ENCODE measurements around the gene GLI3. TPM values are rescaled to one million over a fixed set of nuclear protein-coding genes. Genes with fewer than 3 reads are reported as not detected.

Gene GLI3
- total RNA-seq, 1 experiment from 2014 or later: 45.0 TPM

DNA sequence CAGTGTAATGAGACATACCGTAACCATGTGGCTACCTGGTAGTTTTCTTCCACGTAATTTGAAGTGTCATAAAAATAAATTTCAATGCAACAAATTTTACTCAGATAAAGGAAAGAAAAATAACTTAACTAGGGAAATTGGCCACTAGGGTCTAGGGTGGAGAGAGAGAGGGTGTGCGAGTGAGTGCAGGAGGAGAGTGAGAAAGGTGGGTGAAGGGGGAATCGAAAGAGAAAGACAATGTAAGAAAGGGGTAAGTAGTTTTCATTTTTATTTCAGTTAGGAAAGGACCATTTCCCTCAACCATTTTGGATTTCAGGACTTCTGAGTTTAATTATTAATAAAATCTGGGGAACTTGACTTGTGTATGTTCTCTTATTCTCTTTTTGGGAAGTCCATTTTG is 27.7 kb upstream of the GLI3 start:
- Histone ChIP-seq H3K79me1 (ENCODE audit: insufficient read depth, low read depth, low read length, poor library complexity, severe bottlenecking) (no peaks in the 10 kb centered on the region), H3K23ac (ENCODE audit: insufficient read length, low read depth, low read length) (no peak overlapping the region), H3K23me2 (ENCODE audit: insufficient read length, low read depth, low read length, poor library complexity, severe bottlenecking) (no peaks in the 10 kb centered on the region), H2BK20ac (ENCODE audit: low read depth, low read length, poor library complexity, severe bottlenecking) (no peak overlapping the region), H3K9ac (ENCODE audit: extremely low read depth, insufficient read length, low read length) (no peak overlapping the region), H2BK12ac (ENCODE audit: insufficient read length, low read depth, low read length) (no peak overlapping the region), H4K20me1 (ENCODE audit: control insufficient read depth, insufficient read depth, insufficient read length) (no peaks in the 10 kb centered on the region), H3K14ac (ENCODE audit: insufficient read depth, low read length) (no peak overlapping the region), H3K27me3 (ENCODE audit: insufficient read depth, low read length) (no peaks in the 10 kb centered on the region), H2BK5ac (ENCODE audit: insufficient read length, low read length) (no peak overlapping the region), H3K4me1 (ENCODE audit: insufficient read depth, low read length) (peaks cover 7% of the 10 kb centered on the region; the same call in 1 of the 2 replicates), H3K9me3 (ENCODE audit: control insufficient read depth, low read depth, low read length) (no peaks in the 10 kb centered on the region), H3K56ac (ENCODE audit: insufficient read length, low read depth, low read length) (no peak overlapping the region), H2BK120ac (ENCODE audit: low read depth, low read length, poor library complexity, severe bottlenecking) (no peak overlapping the region), H4K5ac (ENCODE audit: insufficient read length, low read depth, low read length) (no peak overlapping the region), H3K4me2 (ENCODE audit: insufficient read depth, insufficient read length, low read length) (no peak overlapping the region), H3K18ac (ENCODE audit: insufficient read length, low read depth, low read length) (no peak overlapping the region), H3K4ac (ENCODE audit: low read depth, low read length) (no peak overlapping the region), H2BK15ac (ENCODE audit: low read depth, low read length) (no peak overlapping the region), H3T11ph (ENCODE audit: low read length) (no peak overlapping the region), H2AFZ (ENCODE audit: low read length) (no peak overlapping the region), H3K27ac (ENCODE audit: insufficient read length, low read depth, low read length) (no peak overlapping the region), H3K79me2 (ENCODE audit: insufficient read depth, low read length) (no peaks in the 10 kb centered on the region), H2AK5ac (ENCODE audit: insufficient read length, low read length) (no peak overlapping the region), H4K91ac (ENCODE audit: insufficient read length, low read depth, low read length) (no peak overlapping the region), H4K8ac (replicated peaks; ENCODE audit: insufficient read length, low read depth, low read length) (no peak overlapping the region)
- no peak for DNase-seq
- TF ChIP-seq, protein P1, sequence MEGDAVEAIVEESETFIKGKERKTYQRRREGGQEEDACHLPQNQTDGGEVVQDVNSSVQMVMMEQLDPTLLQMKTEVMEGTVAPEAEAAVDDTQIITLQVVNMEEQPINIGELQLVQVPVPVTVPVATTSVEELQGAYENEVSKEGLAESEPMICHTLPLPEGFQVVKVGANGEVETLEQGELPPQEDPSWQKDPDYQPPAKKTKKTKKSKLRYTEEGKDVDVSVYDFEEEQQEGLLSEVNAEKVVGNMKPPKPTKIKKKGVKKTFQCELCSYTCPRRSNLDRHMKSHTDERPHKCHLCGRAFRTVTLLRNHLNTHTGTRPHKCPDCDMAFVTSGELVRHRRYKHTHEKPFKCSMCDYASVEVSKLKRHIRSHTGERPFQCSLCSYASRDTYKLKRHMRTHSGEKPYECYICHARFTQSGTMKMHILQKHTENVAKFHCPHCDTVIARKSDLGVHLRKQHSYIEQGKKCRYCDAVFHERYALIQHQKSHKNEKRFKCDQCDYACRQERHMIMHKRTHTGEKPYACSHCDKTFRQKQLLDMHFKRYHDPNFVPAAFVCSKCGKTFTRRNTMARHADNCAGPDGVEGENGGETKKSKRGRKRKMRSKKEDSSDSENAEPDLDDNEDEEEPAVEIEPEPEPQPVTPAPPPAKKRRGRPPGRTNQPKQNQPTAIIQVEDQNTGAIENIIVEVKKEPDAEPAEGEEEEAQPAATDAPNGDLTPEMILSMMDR (conservative IDR thresholded peaks at IDR 0.05): no peak
- WGBS (ENCODE audit: extremely low coverage, insufficient read length, low lambda C conversion rate): no CpG with 5 or more reads among the region's 4 CpGs
- H3K9me3 Mint-ChIP-seq: no peaks in the 10 kb centered on the region
- no peaks in the 10 kb centered on the region for H3K27me3 Mint-ChIP-seq (ENCODE audit: low read depth)
- H3K4me3 Mint-ChIP-seq: no peak overlapping the region
- no peaks in the 10 kb centered on the region for H3K36me3 Mint-ChIP-seq (ENCODE audit: insufficient read depth in 1 of 3, low read depth in 3 of 3)
- H3K27ac Mint-ChIP-seq: no peak overlapping the region
- peaks cover 20 to 21% of the 10 kb centered on the region in 2 experiments for H3K4me1 Mint-ChIP-seq
